HT1080 (cell line): ENCODE results near the gene PRKCH. TPM values are rescaled to one million over a fixed set of nuclear protein-coding genes. Genes with fewer than 3 reads are reported as not detected.
A peak's percentile ranks its signal among the peaks of the same experiment; 100 is the strongest.

Source experiments
- DNase-seq: peaks from one replicate; pipeline ENCODE4 v3.0.0-alpha.2; 2015; ENCODE audit warnings: low read depth
- total RNA-seq: library from RNA; depleted of rRNA; stranded (reverse); fragments of >200 nt; shearing (Covaris generic); gene quantifications from 2 replicates; pipeline ENCODE4 v1.2.3, GENCODE V29; 2014

The PRKCH gene
- total RNA-seq, 1 experiment from 2014 or later, result 7.4 TPM

DNA sequence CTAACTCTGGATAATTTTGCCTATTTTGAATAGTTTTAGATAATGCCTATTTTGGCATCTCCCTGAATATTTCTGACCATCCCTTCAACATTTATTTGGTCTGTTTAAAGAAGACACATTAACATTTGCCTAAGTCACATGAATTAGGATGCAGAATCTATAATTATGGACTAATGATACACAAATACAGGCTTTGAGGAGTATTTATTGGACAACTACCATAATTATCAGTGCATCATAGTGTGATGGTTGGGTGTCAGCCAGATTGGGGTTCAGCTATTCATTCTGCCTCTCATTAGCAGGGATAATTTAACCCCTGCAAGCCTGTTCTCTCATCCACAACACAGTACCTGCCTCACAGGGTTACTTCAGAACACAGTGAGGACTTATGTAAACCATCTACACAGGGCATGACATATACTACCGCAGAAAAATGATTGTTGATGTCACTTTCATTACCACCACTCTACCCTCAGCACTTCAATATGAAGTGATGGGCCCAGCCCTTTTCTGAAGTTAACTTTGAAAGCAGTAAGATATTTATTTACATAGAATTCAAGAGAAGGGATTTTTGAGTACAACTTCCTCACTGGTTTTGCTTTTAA lies 14.4 kb downstream of the PRKCH start:
- no peak for DNase-seq

DNA sequence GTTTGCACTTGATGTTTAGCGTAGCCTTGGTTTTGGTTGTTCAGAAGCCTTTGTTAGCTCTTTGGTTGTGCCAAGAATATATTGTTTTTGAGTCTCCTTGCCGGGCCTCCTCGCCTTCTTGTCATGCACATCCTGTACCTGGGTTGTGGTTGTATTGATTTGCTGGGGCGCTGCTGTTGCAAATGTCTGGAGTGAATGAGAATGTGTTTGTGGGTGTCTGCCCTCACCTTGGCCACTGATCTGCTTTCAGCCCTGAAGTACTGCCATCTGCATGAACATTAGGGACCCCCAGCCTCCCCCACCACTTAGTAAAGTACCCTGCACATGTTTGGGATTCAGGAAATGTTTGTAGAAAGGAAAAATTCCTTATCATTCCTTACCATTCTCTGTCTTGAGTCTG lies 16.5 kb downstream of the PRKCH start:
- no peak for DNase-seq

DNA sequence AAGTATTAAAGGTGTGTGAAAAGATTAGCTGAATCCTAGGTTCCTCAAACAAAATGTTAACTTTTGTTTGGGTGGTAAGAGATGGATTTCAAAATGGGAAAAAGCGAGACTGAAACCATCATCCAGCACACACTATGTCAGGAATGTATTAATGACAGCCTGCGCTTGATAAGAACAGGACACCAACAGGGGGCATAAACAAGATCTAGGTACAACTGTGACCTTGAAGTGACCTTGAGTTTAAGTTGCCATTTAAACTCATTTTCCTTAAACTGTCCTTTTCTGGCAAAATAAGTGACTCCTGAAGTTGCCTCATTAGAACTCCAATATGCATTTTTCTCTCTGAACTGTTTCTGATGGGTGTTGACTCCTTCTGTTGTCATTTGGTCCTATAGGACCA lies 17.1 kb downstream of the PRKCH start:
- DNase-seq, result no peak

DNA sequence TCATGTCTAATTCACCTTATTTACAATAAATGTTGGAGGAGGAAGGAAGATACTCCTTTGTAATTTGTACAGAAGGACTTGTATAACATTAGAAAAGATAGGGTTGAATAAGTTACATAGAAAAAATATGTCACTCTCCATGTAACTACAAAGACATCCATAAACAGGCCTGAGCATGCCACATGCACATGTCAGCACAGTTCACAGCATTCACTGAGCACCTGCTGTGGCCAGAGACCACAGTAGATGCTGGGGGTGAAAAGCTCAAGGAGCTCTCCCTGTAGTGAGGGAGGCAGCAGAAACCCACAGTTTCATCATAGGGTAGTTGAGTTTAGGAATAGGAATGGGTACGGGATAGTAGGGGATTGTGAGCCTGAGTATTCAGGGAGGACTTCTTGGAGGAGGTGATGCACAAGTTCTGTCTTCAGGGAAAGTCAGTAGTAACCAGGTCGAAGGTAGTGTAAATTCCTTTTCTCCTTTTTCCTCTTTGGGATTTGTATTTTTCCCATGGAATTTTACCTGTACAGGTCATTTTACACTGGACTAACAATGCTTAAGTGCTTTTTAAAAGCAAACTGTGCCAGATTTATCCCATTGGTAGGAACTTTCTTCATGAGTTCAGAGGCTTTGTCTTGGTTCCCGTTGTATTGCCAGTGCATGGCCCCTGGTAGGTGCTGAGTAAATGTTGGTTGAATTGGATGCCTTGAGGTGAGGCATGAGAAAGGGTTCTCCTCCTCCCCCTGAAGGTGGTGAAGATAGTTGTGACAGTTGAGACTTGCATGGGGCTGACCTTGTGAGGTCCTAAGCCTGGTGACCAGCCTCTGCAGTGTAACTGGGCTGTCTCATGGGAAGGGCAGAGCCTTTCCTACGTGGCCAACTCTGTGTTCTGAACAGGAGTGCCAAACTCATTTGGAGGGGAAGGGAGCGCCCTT lies 20.2 kb downstream of the PRKCH start:
- DNase-seq, result no peak

DNA sequence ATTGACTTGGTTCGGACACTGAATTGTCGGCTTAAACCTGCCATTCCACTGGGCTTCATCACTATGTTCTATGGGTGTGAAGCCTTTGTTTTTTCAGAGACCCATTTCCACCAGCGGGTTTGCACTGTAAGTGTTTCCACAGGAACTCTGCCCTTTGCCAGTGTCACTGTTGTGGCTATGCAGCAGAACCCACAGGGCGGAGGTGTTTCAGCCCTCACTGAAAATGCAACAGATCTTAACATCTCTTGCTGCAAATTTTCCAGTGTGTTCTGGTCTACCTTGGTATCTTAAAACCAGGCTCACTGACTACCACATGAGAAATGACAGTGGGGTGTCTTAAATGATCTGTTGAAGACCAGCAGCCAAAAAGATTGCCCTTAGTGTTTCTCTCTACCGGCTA lies 21.1 kb downstream of the PRKCH start:
- DNase-seq, result no peak

DNA sequence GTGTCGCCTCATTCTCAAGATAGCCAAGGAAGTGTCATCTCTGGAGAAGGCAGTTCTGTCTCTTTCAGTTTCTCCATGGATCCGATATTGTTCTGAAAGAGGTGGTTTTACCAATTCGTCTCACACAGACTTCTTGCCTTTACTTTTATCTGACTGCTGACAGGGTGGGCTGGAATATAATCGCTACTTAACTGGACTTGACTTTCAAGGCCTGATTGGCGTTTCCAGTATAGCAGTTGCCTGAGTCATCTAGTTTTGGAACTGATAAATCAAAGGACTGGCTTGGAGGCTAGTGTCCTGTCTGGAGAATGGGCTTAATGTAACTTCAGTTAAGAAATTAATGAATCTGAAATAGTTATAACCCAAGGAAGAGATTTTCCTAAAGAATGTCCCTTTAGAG lies 21.6 kb downstream of the PRKCH start:
- no peak for DNase-seq

DNA sequence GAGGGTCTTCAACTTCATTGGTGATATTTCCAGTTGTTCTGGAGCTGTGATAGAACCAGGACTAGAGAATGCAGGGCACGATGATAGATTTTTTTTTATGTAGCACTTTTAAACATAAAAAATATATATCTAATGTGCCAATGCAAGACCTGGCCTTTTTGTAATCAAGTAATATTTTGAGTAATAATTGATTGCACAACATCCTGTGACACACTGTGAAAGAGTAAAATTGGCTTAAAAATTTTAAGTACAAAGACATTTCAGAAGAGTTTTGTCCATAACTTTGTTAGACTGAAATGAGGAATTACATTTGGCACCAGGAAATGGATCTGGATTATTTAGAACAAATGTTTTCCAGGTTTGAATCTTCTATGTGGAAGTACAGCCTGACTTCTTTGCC lies 22.1 kb downstream of the PRKCH start:
- DNase-seq, result no peak

DNA sequence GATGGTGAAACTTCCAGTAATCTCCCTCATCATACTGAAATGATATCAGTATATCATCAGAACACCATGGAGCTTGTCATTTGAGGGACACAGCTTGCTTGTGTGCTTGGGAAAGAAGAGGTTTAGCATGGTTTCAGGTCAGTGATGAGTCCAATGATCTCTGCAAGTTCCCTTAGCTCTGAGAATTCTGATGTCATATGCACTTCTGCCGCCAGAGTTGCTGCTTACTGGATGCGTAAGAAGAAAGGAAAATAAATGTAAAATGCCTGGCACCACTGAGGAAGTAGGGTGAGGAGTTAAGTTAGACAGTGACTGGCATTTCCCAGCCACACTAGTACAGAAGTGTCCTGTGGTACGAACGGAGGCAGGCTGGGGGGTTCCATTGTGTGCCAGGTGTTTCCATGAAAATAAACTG lies 22.6 kb downstream of the PRKCH start:
- no peak for DNase-seq

DNA sequence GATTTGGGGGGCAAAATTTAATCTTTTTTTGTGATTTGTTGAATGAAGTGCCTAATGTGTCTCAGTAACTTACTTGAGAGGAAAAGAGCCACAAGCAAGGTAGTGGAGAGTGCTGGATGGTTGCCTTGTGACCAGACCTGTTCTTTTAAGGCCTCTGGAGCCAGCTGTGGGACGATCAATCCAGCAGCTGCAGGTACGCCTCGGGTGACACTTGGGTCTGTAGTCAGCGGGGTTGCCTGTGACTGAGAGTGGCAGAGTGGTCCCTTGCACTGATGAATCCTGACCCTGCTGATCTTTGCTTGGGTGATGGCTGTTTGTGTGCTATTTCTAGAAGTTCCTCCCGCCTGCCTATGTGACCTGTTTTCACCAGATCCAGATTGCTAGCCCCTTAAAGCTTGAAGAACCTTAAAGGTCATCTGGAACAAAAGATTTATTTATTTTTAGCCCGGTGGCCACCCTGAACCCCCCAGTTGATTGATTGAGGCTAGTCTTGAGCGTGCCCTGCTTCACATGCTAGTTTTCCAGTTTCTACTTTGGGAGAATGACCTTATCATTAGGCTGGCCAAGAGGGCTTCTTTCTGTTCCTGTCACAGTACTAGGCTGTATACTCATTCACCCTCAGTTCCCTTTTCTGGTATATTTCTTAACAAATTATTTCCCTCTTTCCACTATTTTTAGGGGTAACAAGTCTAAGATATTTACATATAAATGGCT lies 23.2 kb downstream of the PRKCH start:
- DNase-seq, result no peak

DNA sequence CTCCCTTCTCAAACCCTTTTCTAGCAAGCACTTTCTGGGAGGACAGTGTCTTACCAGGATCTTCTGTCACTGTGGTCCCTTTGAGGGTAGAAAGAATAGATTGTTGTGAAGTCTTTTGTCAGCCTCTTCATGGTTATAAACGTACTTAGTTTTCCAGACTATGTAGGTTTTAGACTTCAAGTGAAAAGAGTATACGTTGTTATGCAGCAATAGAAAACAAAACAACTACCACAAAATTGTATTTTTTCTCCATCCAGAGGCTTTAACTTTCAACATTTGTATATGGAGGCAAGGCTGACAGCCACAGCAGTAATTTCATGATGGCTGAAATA lies 23.7 kb downstream of the PRKCH start:
- no peak for DNase-seq

DNA sequence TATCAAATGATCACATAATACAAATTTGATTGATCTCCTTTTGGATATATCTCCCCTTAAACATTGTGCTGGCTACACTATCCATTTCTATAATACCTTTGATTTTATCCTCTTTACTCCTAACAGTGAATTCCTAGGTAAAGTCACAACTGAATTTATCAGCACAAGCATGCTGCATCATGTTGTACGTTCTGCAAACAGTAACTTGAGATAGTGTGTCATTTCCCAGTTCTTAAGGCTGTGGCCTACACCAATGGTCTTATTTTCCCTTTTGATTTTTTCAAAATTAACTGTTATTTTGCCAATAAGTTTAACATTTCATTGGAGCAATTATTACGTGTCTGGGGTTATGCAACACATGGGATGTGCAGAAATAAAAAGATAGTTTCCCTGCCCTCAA lies 24.8 kb downstream of the PRKCH start:
- DNase-seq, result no peak

DNA sequence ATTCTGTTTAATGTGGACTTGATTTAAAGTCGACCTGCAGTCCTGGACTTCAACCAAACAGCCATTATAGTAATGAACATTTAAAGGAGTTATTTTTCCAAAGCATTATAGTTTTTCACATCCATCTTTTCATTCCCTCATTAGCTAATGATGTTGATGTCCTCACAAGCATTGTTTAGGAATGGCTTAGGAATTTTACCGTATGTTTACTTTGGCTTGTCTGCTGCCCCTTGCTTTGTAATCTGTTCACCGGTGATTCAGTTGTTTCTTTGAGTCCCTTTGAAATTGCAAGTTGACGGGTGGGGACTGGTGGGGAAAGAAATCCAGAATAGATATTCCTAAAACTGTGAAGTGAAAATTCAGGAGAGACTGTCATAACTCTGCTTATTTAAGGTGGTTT lies 25.4 kb downstream of the PRKCH start:
- DNase-seq, result no peak

DNA sequence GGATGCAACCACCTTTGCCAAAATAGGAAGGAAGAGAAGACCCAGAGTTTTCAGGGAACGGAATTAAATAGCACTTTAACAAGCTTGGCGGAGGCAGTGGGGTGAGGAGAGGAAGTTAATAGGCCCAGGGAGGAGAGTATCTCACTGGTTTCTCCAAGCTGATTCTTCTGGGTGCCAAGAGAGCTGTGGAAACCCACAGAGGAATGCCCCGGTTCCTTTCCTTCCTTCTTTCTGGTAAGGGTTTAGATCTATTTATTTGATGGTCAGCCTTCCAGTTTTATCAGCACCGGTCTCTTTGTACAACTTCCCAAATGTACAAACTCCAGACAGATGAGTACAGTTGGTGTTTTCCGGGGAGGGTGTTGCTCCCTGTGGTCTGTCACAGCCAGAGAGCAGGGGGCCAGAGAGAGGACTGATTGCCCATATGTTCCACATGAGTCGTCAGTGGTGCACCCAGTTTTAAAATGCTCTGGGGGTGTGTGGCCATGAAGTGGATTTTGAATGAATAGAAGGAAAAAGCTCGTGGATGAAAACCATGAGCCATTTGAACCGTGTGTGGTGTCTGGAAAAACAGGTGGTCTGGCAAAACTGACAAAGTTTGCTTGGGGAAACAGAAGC lies 26.6 kb downstream of the PRKCH start:
- no peak for DNase-seq

DNA sequence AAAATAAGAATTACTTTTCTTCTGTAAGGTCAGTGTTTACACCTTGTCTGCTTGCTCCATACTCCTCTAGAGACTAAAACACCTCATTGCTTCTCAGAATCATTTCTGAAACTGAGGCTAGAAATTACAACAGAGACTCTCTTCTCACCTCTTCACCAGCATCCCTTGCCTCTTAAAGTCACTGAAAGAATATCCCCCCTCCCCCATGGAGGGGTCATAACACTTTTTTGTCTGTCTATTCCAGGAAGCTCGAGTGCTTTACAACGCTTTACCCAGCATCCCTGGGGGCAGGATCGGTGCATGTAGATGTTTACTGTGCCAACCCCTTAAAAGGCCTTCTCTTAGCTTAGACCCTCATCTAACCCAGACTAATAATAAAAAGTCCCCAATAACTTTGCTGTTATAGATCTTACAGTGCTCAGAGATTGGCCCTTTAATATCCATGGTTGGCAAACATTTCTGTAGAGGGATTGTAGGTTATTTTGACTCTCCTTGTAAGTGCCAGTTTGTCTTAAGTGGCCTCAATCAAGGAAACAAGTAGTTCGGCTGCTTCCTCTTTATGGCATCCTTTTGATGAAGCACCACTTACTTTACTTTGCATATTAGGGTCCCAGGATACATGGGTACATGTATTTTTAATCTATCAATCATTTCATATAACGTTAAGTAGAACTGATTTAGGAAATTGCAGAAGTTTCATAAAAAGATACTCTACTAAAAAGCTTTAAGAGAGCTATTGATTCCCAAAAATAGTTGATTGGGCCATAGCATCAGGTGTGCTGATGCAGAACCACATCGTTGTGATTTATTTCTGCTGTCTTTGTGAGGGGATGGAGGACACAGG lies 29.3 kb downstream of the PRKCH start:
- DNase-seq, result no peak

DNA sequence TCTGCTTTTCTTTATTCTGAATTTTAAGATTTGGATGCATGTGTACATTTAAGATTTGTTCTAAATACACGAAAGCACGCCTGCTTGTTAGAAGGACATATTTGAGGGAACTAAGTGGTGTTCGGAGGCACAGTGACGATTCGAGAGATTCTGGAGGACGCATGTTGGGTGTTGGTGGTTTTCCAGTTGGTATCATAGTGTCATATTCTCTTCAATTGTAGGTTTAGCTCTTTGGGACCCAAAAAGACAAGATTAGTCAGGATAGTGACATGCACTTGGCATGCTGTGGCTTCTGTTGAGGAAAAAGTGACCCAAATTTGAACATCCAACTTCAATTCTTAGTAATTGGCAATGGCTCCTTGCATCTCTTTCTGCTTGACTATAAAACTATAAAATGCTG lies 30.1 kb downstream of the PRKCH start:
- no peak for DNase-seq

DNA sequence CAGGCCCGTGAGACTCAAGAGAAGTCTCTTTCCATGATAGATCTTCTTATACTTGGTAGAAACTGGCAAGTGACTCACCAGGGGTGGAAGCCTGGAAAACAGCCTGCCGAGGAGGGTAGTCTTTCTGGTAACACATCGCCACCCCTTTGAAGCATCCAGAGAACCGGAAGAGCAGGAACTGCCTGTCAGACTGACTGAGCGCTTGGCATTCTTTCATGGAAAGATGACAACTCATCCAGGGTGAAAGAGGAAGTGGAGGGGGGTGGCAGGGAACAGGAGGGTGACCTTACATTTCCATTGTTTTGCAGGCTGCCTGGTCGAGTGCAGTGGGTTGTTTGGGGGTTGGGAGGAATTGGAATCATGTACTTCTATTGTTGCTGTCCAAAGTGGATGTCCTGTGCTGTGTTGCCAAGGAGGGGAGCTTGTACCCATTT lies 34.5 kb downstream of the PRKCH start:
- DNase-seq, result peak; percentile 98

DNA sequence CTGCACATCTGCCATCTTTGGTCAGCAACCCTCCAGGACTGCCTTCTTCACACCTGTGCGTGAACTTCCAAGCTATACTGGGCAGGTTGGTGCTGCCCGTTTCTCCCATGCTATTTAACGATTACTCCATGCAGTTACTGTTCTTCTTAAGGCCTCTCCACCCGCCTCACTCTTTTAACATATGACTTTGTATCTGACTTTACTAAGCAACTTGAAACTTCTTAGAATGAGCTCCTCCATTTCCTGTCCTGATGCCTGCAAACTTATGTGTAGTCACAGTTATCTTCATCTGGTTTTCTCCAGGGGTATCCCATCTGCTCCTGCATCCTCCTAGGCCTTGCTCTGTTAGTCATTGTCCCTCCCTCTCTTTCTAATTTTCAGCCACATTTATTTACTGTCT lies 35.7 kb downstream of the PRKCH start:
- DNase-seq, result no peak

DNA sequence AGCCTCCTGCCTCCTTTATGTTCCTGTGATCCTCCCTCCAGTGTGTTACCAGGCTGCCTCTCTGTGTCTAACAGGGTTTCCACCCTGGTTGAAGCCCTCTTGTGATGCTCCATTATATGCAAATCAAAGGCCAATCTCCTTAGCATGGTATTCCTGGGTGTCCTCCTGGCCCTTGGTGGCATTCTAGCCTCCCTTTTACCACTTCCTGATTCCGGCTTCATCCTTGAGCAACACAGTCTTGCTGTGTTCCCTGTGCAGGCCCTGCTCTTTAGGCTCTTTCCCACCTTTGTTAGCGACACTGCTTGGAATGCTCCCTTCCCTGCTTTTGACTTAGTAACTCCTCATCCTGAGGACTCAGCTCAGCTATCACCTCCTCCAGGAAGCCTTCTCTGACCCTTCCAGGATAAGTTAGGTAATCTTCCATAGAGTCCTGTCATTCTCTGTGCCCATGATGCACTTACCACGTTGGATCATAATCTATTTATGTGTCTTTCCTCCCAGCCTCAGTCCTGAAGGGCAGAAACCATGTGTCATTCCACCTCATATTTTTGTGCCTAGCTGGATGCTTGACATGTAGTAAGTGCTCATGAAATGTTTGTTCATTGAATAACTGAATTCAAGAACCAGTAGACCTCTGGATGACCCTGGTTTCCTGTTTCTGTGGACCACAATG lies 37.3 kb downstream of the PRKCH start:
- peak; percentile 9 for DNase-seq

DNA sequence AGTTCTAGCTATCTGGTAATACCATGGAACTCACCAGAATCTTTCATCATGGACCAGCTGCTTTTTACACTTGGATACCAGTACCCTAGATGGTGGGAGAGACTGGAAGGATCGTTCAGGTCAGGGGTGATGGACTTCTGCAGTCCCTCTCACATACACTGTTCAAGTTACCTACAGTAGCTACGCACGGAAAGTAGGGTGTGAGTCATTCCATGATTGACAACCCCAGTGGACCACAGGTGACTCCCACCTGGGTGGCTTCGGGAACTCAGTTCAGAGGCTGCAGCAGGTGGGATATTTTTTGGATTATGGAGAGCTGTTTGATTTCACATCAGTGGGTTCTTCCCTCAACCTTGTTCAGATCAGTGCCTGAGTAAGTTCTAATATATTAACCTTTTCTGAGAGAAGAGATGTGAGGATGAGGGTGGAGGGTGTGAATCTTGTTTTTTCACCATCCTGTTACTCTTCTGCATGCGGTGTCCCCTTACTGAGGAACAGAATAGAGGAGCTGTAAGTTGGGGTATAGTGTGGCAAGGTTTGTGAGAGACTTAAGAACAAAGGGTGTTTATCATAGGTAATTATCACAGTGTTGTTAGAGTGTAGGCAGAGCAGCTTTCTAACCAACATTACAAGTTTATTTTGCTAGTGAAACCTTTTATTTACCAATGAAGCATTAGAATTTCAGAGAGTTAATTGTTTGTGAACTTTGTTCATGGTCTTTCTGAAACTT lies 39.6 kb downstream of the PRKCH start:
- DNase-seq, result no peak
